Posterior vena cava (tissue), 2 donors: Measurements from ENCODE around the gene ARHGAP12. TPM values are rescaled to one million over a fixed set of nuclear protein-coding genes. Genes with fewer than 3 reads are reported as not detected.
A peak's percentile ranks its signal among the peaks of the same experiment; 100 is the strongest.

Experiments
- DNase-seq: peaks from one replicate; pipeline ENCODE4 v3.0.0-alpha.2; 2020; ENCODE audit warnings: low spot score
- intact Hi-C, 2 donors: fragments of 100-400 bp; cut with DNase I; formaldehyde crosslinking; loops; one replicate each; pipeline versions ENCODE4 v1.14.1 to v1.14.2; 2022 to 2023
- total RNA-seq, 2 donors: library from RNA; stranded (reverse); fragmentation: NEBNext Ultra II Directional; extraction: Animal tissue kit (Norgen Biotek cat#: 25700); gene quantifications; one replicate each; pipeline ENCODE4 v1.2.1, GENCODE V29; 2021
- donor health status: DM: yes; HTN: yes; CAD: no.
- donor health status: DM: yes; HTN: yes; CAD: no.

The ARHGAP12 gene
- total RNA-seq, 2 donors from 2014 or later = 27.6 to 32.6 TPM

DNA sequence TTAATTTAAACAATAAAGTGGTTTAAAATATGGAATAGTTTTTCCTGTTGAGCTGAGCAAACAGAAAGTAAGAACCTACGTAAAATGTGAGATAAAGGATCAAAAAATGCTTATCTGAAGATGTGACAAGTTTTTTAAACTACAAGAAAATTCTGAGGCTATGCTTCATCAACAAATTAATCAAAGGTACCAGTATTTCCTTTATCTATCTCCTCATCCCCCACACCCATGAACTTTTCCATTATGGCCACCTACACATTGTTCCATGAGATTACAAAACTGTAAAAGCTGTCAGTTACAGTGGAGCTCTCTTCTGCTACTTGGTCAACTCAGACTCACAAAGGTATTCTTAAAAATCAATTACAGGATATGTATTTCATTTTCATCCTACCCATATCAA lies 77.4 kb downstream of the ARHGAP12 start:
- DNase-seq = no peak
- intact Hi-C loops = no loop called here

DNA sequence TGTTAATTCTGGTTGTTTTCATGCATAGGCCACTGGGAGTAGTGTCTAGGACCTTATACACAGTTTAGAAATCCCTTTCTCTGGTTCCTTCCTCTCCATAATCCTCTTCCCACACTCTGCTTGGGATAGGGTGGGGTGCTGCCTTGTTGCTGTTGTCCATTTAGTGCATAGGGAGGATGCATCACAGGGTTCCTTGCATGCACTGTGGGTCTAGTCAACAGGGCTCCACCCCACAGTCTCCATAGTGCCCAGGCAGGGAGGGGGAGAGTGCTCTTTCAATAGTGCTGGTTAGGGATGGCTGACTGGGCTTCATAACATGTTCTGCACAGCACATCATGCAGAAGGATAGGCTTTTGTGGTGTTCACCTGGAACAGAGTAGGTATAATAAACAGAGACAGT lies 81.1 kb downstream of the ARHGAP12 start:
- no peak for DNase-seq
- intact Hi-C loops = no loop called here

DNA sequence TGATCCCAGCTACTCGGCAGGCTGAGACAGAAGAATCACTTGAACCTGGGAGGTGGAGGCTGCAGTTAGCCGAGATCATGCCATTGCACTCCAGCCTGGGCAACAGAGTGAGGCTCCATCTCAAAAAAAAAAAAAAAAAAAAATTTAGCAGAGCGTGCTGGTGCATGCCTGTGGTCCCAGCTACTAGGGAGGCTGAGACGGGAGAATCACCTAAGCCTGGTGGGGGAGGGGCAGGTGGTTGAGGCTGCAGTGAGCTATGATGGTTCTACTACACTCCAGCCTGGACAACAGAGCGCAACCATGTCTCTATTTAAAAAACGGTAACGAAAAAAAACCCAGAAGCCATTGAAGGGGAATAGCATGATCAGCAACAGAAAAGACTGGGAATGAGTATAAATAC lies 89.9 kb downstream of the ARHGAP12 start:
- no peak for DNase-seq
- intact Hi-C loops = no loop called here

DNA sequence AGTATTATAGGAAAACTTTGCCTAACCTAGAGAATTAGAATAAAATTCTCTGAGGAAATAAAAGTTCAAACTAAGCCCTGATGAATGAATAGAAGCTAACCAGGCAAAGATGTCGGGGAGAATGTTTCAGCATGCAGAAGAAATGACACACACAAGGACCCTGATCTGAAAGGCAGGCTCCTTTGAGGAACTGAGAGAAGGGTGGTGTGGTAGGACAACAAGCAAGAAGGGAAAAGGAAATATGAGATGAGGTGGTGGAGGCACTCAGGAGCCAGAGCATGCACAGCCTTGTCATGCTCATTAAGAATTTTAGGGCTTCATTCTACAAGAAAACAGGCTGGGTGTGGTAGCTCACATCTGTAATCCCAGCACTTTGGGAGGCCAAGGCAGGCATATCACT lies 90.6 kb downstream of the ARHGAP12 start:
- intact Hi-C loops = no loop called here
- DNase-seq = no peak

DNA sequence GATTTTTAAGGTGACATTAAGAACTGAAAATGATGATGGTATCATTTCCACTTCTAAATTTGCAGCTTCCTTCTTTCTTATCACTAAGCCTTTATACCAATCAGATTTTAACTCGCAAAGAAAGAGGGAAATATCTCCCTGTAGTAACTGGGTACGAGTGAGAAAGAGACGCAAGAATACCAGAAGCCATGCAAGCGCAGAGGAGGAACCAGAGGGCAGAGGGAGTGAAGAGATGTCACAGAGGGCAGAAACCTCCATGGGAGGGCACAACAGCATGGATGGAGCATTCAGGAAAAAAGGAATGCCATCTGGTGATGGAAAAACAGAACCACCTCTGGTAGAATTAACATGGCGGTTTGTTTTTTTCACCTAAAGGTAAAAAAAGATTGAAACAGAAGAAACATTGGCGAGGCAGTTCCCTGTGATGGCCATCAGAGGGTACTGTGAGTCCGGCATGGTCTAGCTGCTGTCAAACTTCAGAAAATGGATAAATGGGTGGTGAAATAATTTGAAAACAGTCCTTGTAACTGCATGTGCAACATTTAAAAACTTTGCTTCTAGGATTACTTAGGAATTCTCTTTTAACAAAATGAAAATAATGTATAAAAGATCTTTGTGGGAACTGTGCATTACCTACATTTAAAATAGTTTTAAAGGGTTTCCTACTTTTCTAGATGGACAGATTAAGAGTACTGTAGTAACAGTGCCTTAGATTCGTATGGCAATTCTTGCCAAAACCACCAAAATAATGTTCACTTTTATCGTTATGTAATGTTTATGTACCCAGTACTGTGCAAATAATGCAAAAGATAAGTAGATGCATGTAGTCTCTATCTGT lies 91.8 kb downstream of the ARHGAP12 start:
- intact Hi-C loops = no loop called here

DNA sequence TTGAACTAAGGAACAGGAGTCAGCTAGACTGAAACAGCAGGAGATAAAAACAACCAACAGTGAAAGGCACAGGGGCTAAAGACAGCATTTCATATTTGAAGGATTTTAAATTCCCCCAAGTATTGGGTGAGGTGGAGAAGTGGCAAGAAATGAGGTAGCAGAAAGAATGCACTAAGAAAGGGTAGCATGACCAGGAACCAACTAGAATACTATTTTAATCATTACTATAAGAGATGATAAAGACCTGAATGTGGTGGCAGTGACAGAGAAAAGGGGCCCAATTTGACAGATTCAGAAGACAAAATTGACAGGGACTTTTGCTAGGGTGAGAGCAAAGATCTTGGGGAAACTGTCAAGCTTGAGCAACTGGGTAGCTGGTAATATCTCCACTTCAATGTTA lies 94.9 kb downstream of the ARHGAP12 start:
- DNase-seq = no peak
- intact Hi-C loops = no loop called here

More for the DNA sequence above, 91.8 kb downstream of the ARHGAP12 start:
- DNase-seq = no peak

DNA sequence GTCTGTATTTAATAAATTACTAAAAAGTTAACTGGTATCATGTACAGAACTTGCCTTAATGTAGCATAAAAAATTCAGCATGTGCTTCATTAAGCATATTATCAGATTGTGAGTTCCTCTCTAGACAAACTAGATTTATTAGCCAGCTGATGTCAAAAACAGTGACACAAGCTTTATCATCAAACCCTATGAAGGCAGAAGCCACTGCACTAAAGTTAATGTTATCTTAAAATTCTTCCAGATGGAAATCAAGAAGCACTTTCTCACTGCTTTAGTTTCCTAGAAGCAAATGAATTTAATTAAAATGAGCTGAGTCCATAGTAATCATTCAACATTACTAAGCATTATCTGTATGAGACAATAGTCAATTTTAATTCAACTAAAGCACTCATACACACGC lies 96.4 kb downstream of the ARHGAP12 start:
- DNase-seq = no peak
- intact Hi-C loops = no loop called here

DNA sequence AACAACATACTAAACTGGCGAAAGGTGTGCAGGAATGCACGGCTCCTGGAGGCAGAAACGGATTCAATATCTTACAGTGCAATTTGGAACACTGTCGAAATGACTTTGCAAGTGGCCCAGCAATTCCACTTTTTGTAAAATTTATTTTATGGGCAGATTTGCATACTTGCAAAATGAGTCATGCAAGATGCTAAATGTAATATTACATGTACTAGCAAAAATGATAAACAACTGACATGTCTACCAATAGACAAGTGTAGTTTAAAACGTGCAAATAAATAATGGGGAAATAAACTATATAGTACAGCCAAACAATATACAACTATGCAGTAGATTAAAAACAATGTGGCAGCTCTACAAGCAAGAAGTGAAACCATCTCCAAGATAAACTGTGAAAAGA lies 97.7 kb downstream of the ARHGAP12 start:
- DNase-seq = no peak
- intact Hi-C loops = no loop called here

DNA sequence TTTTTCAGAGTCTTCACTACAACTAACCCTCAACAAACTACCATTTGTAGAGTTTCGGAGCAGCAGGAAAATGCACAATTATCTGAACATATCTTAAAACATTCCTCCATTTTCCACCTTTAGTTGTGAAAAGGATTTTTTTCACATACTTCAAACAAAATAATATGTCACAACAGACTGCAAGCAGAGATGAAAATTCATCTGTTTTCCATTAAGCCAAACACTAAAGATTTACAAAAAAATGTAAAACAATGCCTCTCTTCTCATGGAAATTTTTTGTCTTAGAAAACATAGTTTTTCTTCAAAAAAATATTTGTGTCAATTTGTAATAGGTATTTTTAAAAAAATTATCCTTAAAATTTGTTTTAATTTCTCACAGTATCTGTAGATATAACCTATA lies 98.9 kb downstream of the ARHGAP12 start:
- no peak for DNase-seq
- intact Hi-C loops = no loop called here

DNA sequence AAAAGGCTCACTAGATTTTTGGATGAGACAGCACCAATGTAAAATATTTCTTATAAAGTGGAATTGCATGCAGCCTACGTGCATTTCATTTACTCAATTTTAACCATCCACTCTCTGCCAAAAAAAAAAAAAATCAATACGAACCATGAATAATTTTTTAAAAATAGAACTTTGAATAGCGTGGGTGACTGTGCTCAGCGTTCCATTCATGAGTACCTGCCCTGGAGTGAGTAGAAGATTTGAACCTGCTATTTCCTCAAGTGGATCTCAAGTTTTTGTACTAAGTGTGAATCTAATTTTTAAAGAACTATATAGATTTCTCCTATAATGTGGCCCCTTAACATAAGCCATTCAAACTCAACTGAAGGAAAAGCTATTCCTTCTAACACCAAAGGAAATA lies 105.3 kb downstream of the ARHGAP12 start:
- intact Hi-C loops = no loop called here
- no peak for DNase-seq

DNA sequence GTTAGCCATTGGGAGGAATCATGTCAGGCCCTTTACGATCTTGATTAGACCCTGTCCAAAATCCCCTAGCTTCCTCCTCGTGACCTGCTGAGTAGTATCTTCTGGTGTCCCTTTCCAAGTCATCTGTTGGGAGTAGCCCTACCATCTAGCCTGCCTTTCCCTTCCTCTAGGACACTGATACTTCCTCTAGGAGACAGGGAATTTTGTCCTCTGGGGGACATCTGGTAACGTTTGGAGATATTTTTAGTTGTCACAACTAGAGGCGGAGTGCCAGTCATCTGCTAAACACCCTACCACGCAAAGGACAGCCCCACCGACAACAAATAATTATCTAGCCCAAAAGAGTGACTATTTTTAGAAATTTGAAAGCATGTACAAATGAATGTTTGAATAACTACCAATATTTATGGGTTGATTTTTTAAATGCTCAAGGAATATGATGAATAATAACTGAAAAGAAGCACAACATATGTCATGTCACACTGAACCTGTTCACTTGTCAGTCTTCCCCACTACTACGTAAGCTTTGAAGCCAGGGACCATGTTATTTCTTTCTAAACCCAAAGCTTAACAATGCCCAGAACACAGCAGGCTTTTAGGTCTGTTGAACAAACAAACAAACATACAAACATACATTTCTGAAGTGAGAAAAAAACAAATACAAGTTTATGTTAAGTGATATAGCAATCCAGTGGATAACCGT lies 105.9 kb downstream of the ARHGAP12 start:
- DNase-seq = no peak
- intact Hi-C loops = no loop called here

DNA sequence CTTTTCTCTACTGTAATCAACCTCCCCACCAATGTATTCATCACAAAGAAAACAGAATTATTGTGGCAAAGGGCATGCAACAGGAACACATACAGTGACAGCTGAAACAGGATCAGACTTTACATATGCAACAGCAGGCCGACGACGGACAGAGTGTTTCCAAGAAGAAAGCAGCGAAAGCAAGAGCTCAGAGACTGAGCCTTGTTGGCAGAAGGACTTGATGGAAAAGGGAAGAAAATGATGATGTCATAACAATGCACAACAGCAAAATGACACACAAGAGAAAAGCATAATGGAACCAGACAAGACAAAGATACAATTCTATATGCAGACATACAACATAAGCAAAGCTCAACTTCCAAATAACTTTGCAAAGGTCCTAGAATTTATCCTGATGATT lies 106.5 kb downstream of the ARHGAP12 start:
- intact Hi-C loops = no loop called here
- no peak for DNase-seq

DNA sequence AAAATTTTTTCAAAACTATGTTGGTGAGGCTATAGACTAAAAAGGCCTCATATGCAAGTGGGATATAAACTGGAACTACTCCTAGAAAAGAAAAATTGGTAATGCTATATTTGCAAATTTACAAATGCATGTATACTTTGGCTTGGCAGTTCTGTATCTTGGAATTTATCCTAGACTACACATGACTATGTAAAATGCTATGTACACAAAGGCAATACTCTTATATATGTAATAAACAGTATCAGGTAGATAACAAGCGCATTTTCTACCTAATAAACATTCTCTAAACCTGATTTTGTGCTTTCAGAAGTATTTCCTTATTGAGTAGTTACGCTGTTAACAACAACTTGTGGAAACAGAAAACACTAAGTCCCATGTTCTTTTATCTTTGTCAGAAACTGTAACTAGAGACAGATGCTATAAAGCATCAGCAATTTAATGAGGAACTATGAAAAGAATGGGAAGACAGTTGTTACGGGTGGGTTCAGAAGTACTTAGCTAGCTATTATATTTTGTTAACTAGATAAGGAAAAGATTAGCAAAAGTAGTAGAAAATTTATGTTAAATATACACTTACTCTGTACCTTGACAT lies 107.8 kb downstream of the ARHGAP12 start:
- intact Hi-C loops = no loop called here
- DNase-seq = no peak

DNA sequence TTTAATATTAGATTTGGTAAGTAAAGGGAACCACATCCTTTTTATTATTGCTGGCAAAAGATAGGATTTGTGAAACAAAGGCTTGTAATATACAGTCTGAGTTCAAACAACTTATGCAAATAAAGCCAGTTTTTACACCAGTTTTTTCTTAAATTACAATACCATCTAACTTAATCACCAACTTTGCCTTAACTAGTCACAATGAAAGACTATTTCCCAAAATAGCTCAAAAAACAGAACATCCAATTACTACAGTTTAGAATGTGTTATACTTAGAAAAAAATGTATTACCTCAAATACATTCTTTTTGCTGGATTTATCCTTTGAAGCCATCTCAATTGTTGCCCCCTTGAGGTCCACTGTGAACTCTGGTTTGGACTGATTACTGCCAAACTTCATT lies 108.5 kb downstream of the ARHGAP12 start:
- no peak for DNase-seq
- intact Hi-C loops = no loop called here

DNA sequence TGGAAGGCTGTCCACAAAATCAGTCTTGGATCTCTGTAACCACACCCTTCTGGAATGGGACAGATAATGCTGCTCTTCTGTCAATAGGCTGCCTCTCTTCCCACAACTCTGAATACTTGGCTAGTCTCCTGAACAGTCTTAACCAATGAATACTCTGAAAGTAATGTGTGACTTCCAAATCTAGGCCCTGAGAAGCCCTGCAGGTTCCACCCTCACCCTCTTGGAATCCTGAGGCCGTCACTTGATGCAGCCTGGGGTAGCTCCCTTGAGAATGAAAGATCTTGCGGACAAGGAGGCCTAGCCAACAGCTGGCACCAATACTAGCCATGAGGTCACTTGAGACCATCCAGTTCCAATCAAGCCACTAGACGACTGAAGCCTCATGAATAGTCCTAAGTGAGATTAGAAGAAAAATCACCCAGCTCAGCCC lies 109.2 kb downstream of the ARHGAP12 start:
- peak; percentile 89 for DNase-seq
- intact Hi-C loops = no loop called here

DNA sequence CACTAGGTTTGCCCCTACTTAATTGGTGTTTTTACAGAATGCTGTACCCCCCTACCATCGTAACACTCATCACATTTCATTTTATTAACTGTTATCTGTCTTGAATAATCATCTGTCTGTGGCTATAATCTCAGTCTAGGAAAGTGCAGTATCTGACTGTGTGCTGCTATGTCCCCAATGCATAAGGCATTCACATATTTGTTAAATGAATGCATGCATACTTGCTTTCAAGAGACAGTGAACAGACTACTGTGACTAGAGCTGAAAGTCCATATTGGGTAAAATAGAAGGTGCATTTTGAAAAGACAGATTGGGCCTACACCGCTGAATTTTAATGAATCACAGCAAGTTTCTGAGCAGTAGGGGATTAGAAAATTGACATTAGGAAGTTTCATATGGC lies 112.3 kb downstream of the ARHGAP12 start:
- intact Hi-C loops = no loop called here
- DNase-seq = no peak

DNA sequence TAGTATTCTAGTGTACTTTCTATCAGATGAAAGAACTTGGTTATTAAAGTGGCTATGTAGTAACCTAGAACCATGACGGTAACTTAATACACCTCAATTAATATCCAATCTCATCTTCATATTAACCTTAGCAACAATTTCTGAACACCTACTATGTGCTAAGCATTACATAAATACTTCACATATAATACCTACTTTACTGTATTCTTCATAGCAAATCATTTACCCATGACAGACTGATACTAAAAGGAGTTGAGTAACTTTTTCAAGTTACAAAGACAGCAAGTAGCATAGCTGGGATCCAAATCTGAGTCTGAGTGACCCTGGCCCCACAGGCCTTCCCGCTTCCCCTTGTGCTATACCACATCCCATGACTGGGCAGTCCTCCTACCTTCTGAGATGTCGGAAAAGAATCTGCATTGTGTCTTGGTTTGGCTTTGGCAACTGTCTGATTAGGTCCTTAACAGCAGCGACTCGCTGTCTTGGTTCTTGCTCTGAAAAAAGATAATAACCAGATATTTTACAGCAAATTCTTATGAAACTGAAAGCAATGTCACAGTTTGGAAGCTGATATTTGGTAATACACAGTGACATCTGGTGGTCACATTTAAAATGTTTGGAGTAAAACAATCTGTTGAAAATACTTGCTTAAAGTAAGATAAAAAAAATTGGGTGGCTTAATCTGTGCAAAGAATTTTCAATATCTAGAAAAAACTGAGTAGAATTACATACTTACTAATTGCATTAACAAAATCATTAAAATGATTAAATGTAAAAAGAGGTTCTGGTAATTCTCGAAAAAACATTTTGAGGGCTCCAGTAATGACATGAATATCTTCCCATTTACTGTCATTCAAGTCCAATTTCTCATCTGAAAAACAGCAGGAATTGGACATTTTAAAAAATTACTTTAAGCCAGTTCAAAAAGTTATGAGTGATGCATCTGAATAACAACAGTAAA lies 120.1 kb downstream of the ARHGAP12 start:
- intact Hi-C loops = loop anchor here in 1 of 2 donors (10.0 kb wide), 1 partner anchor 1054 kb away; no protein-coding TSS in a partner anchor
- no peak for DNase-seq

DNA sequence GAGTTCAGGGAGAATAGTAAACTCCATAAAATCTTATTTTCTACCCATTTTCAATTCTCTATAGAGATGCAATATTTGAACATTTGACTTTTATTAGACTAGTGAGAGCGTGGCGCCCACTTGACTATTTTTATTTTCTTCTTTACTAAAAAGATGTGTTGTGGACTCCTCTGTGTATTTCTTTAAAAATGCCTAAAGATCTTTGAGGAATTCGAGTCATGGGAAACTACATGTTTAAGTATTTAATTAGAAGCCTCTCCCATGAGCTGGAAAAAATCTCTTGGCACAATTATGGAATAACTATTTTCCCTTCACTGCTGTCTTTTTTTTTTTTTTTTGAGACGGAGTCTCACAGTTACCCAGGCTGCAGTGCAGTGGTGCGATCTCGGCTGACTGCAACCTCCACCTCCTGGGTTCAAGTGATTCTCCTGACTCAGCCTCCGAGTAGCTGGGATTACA lies 124.2 kb downstream of the ARHGAP12 start:
- intact Hi-C loops = loop anchor here in 1 of 2 donors (10.0 kb wide), 1 partner anchor 1050 kb away; no protein-coding TSS in a partner anchor
- DNase-seq = no peak
